Measurements from ENCODE around the gene SERPINI2.

Gene SERPINI2

GRCh38 chr3:167394003-167394402 is 79.8 kb downstream of the SERPINI2 start (continued):
- TF ChIP-seq ZNF398 (tag by site-specific recombination; IDR thresholded peaks at IDR 0.05) (no peak), MEIS1 (CRISPR knock-in tag; IDR thresholded peaks at IDR 0.05; ENCODE audit: borderline replicate concordance) (no peak), ZNF639 (tag by site-specific recombination; IDR thresholded peaks at IDR 0.05) (no peak)

Measured in HEK293 (cell line).